ENCODE measurements around the gene FGF3. TPM values are rescaled to one million over a fixed set of nuclear protein-coding genes. Genes with fewer than 3 reads are reported as not detected.

Gene FGF3
- total and polyA plus RNA-seq, 11 donors, result not detected

DNA sequence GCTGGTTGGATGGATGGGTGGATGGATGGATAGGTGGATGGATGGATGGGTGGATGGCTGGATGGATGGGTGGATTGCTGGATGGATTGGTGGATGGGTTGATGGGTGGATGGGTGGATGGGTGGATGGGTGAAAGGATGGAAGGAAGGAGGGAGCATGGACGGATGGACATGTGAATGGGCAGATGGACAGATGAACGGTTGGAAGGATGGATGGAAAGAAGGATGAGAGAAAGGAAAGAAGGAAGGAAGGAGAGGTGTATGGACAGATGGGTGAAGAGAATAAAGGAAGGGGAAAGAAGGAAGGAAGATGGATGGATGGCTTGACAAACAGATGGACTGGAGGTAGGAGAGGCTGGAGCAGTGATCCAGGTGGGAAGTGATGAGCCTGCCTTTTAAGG, 5.4 kb downstream of the FGF3 start:
- Histone ChIP-seq H3K9me3 (no peaks in the 10 kb centered on the region), H3K4me1 (peaks cover 0 to 20% (median 5%) of the 10 kb centered on the region in 12 donors), H3K27me3 (peaks cover 25 to 62% (median 36%) of the 10 kb centered on the region in 9 donors), H3K27ac (no peak overlapping the region), H3K4me3 (no peak overlapping the region), H3K36me3 (no peaks in the 10 kb centered on the region)
- no peak for TF ChIP-seq POLR2A (IDR thresholded peaks at IDR 0.05)
- TF ChIP-seq, protein P1, sequence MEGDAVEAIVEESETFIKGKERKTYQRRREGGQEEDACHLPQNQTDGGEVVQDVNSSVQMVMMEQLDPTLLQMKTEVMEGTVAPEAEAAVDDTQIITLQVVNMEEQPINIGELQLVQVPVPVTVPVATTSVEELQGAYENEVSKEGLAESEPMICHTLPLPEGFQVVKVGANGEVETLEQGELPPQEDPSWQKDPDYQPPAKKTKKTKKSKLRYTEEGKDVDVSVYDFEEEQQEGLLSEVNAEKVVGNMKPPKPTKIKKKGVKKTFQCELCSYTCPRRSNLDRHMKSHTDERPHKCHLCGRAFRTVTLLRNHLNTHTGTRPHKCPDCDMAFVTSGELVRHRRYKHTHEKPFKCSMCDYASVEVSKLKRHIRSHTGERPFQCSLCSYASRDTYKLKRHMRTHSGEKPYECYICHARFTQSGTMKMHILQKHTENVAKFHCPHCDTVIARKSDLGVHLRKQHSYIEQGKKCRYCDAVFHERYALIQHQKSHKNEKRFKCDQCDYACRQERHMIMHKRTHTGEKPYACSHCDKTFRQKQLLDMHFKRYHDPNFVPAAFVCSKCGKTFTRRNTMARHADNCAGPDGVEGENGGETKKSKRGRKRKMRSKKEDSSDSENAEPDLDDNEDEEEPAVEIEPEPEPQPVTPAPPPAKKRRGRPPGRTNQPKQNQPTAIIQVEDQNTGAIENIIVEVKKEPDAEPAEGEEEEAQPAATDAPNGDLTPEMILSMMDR (IDR thresholded peaks at IDR 0.05), result no peak
- intact Hi-C loops (cut with DNase I), result no loop called here
- WGBS, 4 donors, result 78 to 89% (median 82%) methylated on average over 2 of the region's 2 CpGs
- ATAC-seq (no peak), DNase-seq (no peak)

DNA sequence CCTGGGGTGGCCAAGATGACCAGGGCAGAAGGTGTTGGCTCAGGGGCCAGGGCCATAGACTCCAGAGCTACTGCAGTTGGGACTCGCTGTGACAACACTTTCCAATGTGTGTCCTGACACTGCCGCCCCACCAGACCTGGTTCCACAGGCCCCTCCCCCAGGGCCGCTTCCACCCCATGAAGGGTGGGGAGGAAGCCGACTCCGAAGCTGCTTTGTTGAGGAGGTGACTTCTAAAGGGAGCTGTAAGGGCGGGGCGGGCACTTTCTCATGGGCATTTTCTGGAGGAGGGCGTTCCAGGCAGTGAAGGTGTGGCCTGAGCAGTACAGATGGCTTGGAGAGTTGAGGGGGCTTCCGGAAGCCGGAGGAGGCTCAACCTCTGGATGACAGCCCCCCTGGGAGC, 6.3 kb downstream of the FGF3 start:
- 77 to 84% (median 81%) methylated on average over 5 to 10 of the region's 10 CpGs for WGBS, 4 donors
- H3K27me3 ChIP-seq, result peaks cover 17 to 59% (median 27%) of the 10 kb centered on the region in 9 donors
- ATAC-seq, result no peak
- no peaks in the 10 kb centered on the region for H3K36me3 ChIP-seq
- no peak for DNase-seq
- intact Hi-C loops (cut with DNase I), result no loop called here
- H3K4me3 ChIP-seq, result no peak overlapping the region
- no peaks in the 10 kb centered on the region for H3K9me3 ChIP-seq
- TF ChIP-seq, protein P1 (IDR thresholded peaks at IDR 0.05), result no peak
- TF ChIP-seq POLR2A (IDR thresholded peaks at IDR 0.05), result no peak
- H3K27ac ChIP-seq, result no peak overlapping the region
- peaks cover 0 to 11% (median 5%) of the 10 kb centered on the region in 12 donors for H3K4me1 ChIP-seq

DNA sequence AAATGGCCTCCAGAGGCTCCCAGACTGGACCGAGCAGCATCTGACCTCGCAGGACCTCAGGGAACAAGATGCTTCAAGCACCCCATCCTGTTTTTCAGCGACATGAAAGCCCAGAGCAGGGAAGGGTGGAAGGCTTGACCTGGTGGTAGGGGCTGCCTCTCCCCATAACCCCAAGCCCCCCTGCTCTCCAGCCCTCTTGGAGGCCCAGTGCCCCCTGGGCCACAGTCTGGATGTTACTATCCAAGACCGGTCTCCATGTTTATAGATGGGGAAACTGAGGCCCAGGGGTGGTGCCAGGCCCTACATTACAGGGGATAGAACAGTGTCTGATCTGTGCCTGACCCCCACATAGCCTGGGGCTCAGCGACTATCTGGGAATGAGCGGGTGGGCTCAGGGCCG, 7.0 kb downstream of the FGF3 start:
- intact Hi-C loops (cut with DNase I), result no loop called here
- Histone ChIP-seq H3K27ac (no peak overlapping the region), H3K4me1 (peaks cover 0 to 4% (median under 1%) of the 10 kb centered on the region in 12 donors), H3K36me3 (no peaks in the 10 kb centered on the region), H3K4me3 (no peak overlapping the region), H3K27me3 (peaks cover 11 to 59% (median 20%) of the 10 kb centered on the region in 9 donors), H3K9me3 (no peaks in the 10 kb centered on the region)
- WGBS, 4 donors, result 83 to 90% (median 86%) methylated on average over 6 to 7 of the region's 7 CpGs
- no peak for TF ChIP-seq POLR2A (IDR thresholded peaks at IDR 0.05)
- TF ChIP-seq, protein P1 (IDR thresholded peaks at IDR 0.05), result no peak
- DNase-seq, result no peak
- no peak for ATAC-seq

DNA sequence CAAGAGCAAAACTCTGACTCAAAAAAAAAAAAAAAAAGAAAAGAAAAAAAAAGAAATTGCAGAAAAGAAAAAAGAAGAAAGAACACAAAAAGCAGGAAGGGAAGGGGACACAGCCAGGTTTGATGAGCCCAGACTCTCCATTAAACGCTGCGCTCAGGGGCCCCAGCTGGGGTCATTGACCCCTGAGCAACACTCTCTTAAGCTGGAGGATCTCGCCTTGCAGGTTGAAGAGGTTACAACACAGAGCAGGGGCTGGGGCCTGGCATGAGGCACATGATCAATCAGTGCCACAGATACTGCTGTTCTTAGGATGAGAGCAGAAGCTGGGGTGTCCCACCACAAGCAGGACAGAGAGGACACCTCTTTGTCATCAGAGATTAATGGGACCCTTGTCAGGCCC, 7.8 kb downstream of the FGF3 start:
- intact Hi-C loops (cut with DNase I), result no loop called here
- DNase-seq, result no peak
- no peaks in the 10 kb centered on the region for H3K9me3 ChIP-seq
- H3K36me3 ChIP-seq, result no peaks in the 10 kb centered on the region
- no peak for ATAC-seq
- no peaks in the 10 kb centered on the region for H3K4me1 ChIP-seq
- H3K4me3 ChIP-seq, result no peak overlapping the region
- TF ChIP-seq, protein P1 (IDR thresholded peaks at IDR 0.05), result no peak
- TF ChIP-seq POLR2A (IDR thresholded peaks at IDR 0.05), result no peak
- H3K27ac ChIP-seq, result no peak overlapping the region
- WGBS, 4 donors, result 29 to 59% (median 58%) methylated on average over 3 of the region's 3 CpGs
- peaks cover 6 to 52% (median 12%) of the 10 kb centered on the region in 9 donors for H3K27me3 ChIP-seq
